Pancreas (tissue), 10 donors: ENCODE results near the gene SCLY. TPM values are rescaled to one million over a fixed set of nuclear protein-coding genes. Genes with fewer than 3 reads are reported as not detected.

Experiments used
- ATAC-seq, 4 donors: fragments of 200-7000 bp; cut with Tn5 transposase; one replicate each; pipeline versions ENCODE4 v1.8.0 to v1.9.1; 2020; ENCODE audit warnings: mild to moderate bottlenecking in 4 of 4, moderate library complexity in 4 of 4
- DNase-seq, 6 donors: peaks; one replicate each; pipeline ENCODE4 v3.0.0-alpha.2; 2020
- FAIRE-seq: peaks from 2 replicates; lab custom pipeline; 2012; peaks lifted over from hg19 to GRCh38; lab: Jason Lieb, UNC
- H3K27ac ChIP-seq, 4 donors: fragments of 200-600 bp; sonication (generic); 1 replicate in 3 of 4; 2 replicates in 1 of 4; pipeline versions ENCODE4 v1.5.0 to v1.8.0; 2020
- H3K27me3 ChIP-seq, 4 donors: fragments of 200-600 bp; one replicate each; pipeline ENCODE4 v1.8.0; 2021
- H3K36me3 ChIP-seq, 3 donors: fragments of 200-600 bp; sonication (generic) in 1 of 3; one replicate each; pipeline versions ENCODE4 v1.5.0 to v1.8.0; 2020 to 2021
- H3K4me1 ChIP-seq, 3 donors: fragments of 200-600 bp; one replicate each; pipeline ENCODE4 v1.8.0; 2021
- H3K4me3 ChIP-seq, 4 donors: fragments of 200-600 bp; sonication (generic) in 2 of 4; one replicate each; pipeline versions ENCODE4 v1.5.0 to v1.8.0; 2020 to 2021
- H3K9me3 ChIP-seq, 4 donors: fragments of 200-600 bp; one replicate each; pipeline ENCODE4 v1.8.0; 2021
- WGBS, 2 donors: extraction: QIAGEN DNeasy Blood & Tissue Kit; methylation state at CpG; one replicate each; pipeline ENCODE4 v1.1.7; 2013; 5-methylcytosine and 5-hydroxymethylcytosine counted together
- intact Hi-C, 3 donors: fragments of 100-400 bp; cut with DNase I; formaldehyde crosslinking; loops; one replicate each; pipeline versions ENCODE4 v1.11.1 to v1.14.2; 2022
- polyA plus RNA-seq, 2 donors: library from polyadenylated mRNA; stranded (reverse); fragments of 200-250 nt; gene quantifications; one replicate each; pipeline ENCODE4 v1.2.3, GENCODE V29; 2013
- total RNA-seq, 6 donors: library from RNA; stranded (reverse); fragmentation: NEBNext Ultra II Directional in 4 of 6; extraction: Animal tissue kit (Norgen Biotek cat#: 25700) in 4 of 6; gene quantifications; one replicate each; pipeline versions ENCODE4 v1.2.1 to v1.2.4, GENCODE V29; 2021 to 2023
- TF ChIP-seq, protein P1 (sequence below), 4 donors: fragments of 200-600 bp; sonication (generic) in 3 of 4; IDR thresholded peaks; one replicate each; pipeline versions ENCODE4 v1.5.0 to v1.8.0; 2021; ENCODE audit warnings: antibody characterized with exemption in 4 of 4
- donor health status: healthy with polysubstance abuse.
- donor health status: DM: no; HTN: no; CAD: no; lungs with moderate emphysema.
- donor health status: DM: no; HTN: no; CAD: no.
- donor health status: control.
- donor health status: control.
- donor health status: Bipolar disorder and iron deficiency.
- donor health status: DM: yes; HTN: yes; CAD: no.
- donor health status: DM: no; HTN: no; CAD: no.
- donor health status: DM: no; HTN: no; CAD: no.
- donor health status: DM: yes; HTN: yes; CAD: no.

Gene SCLY
- total and polyA plus RNA-seq, 8 donors = 13.8 to 33.5 (median 22.3) TPM

DNA sequence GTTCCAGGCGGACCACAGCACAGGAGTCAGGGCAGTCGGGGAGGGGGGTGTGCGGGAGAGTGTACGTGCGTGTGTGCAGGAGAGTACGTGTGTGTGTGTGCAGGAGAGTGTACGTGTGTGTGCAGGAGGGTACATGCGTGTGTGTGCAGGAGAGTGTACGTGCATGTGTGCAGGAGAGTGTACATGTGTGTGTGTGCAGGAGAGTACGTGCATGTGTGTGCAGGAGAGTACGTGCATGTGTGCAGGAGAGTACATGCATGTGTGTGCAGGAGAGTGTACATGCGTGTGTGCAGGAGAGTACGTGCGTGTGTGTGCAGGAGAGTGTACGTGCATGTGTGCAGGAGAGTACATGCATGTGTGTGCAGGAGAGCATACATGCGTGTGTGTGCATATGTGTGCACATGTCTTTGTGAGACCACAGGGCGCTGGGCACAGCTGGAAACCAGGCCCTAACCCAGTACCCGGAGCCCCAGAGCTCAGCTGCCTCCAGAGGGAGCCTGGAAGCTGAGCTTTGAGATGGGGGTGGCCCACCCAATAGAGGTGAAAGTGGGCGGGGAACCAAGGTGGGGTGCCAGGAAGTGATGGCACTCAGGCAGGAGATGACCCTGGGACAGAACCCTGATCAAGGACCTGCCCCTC lies 63.8 kb downstream of the SCLY start:
- Histone ChIP-seq H3K9me3 (no peaks in the 10 kb centered on the region), H3K27me3 (no peaks in the 10 kb centered on the region), H3K4me3 (no peak overlapping the region), H3K36me3 (no peaks in the 10 kb centered on the region), H3K27ac (no peak overlapping the region), H3K4me1 (no peaks in the 10 kb centered on the region)
- TF ChIP-seq, protein P1, sequence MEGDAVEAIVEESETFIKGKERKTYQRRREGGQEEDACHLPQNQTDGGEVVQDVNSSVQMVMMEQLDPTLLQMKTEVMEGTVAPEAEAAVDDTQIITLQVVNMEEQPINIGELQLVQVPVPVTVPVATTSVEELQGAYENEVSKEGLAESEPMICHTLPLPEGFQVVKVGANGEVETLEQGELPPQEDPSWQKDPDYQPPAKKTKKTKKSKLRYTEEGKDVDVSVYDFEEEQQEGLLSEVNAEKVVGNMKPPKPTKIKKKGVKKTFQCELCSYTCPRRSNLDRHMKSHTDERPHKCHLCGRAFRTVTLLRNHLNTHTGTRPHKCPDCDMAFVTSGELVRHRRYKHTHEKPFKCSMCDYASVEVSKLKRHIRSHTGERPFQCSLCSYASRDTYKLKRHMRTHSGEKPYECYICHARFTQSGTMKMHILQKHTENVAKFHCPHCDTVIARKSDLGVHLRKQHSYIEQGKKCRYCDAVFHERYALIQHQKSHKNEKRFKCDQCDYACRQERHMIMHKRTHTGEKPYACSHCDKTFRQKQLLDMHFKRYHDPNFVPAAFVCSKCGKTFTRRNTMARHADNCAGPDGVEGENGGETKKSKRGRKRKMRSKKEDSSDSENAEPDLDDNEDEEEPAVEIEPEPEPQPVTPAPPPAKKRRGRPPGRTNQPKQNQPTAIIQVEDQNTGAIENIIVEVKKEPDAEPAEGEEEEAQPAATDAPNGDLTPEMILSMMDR (IDR thresholded peaks at IDR 0.05) = no peak
- 90 to 95% methylated on average over 19 of the region's 19 CpGs for WGBS, 2 donors
- ATAC-seq = no peak
- peak in 1 of 6 donors; percentile 36 for DNase-seq
- FAIRE-seq = no peak
- intact Hi-C loops = no loop called here

DNA sequence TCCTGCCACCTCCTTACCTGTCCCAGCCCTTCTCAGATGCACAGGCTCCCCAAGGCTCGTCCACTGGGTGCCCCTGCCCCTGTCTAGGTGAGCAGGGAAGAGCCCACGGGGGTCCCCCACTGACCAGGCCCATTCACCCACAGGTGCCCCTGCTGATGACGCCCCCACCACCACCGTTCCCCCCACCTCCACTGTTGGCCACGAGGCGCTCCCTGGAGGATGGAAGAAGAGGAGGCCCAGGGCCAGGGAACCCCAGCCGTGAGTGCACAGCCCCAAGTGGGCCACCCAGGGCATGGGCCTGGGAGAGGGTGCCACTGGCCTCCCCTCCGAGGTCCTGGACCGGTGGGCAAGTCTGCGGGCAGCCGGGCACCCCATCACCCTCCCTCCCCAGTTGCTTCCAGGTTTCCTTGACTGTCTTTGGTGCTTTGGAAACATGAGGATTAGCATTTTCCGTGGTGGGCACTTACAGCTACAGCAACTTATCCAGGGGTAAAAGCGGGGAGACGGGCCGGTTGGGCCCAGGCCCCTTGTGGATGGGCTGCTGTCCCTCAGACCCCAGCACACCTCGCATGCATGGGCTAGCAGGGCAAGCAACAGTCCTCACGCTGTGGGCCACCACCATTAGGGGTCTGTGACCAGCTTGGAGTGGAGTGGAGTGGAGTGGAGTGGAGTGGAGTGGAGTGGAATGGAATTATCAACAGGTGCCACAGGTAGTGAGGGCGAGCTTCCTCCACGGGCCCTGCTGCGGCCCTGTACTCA lies 64.5 kb downstream of the SCLY start:
- TF ChIP-seq, protein P1 (IDR thresholded peaks at IDR 0.05) = no peak
- ATAC-seq = no peak
- 90 to 96% methylated on average over 19 to 20 of the region's 20 CpGs for WGBS, 2 donors
- Histone ChIP-seq H3K36me3 (no peaks in the 10 kb centered on the region), H3K27ac (no peak overlapping the region), H3K4me1 (no peaks in the 10 kb centered on the region), H3K9me3 (no peaks in the 10 kb centered on the region), H3K27me3 (no peaks in the 10 kb centered on the region), H3K4me3 (no peak overlapping the region)
- DNase-seq = peak in 2 of 6 donors; percentile 17 to 47
- intact Hi-C loops = no loop called here
- FAIRE-seq = no peak

DNA sequence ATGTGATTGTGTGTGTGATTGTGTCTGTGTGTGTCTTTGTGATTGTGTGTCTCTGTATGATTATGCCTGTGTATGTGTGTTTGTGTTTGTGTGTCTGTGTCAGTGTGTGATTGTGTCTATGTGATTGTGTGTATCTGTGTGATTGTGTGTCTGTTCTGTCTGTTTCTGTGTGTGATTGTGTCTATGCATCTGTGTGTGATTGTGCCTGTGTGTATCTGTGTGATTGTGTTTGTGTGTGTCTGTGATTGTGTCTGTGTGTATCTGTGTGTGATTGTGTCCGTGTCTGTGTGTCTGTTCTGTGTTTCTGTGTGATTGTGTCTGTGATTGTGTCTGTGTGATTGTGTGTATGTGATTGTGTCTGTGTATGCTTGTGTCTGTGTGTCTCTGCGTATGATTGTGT lies 65.5 kb downstream of the SCLY start:
- FAIRE-seq = no peak
- intact Hi-C loops = no loop called here
- Histone ChIP-seq H3K36me3 (no peaks in the 10 kb centered on the region), H3K27me3 (no peaks in the 10 kb centered on the region), H3K27ac (no peak overlapping the region), H3K9me3 (no peaks in the 10 kb centered on the region), H3K4me3 (no peak overlapping the region), H3K4me1 (no peaks in the 10 kb centered on the region)
- DNase-seq = no peak
- ATAC-seq = no peak
- TF ChIP-seq, protein P1 (IDR thresholded peaks at IDR 0.05) = no peak
- 92 to 96% methylated on average over 2 of the region's 2 CpGs for WGBS, 2 donors

DNA sequence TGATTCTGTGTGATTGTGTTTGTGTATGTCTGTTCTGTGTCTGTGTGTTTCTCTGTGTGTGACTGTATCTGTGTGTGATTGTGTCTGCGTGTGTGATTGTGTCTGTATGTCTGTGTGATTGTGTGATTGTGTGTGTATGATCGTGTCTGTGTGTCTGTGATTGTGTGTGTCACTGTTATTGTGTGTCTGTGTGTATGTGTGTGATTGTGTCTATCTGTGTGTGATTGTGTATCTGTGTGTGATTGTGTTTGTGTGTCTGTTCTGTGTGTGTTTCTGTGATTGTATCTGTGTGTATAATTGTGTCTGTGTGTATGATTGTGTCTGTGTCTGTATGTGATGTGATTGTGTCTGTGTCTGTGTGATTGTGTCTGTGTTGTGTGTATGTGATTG lies 66.0 kb downstream of the SCLY start:
- TF ChIP-seq, protein P1 (IDR thresholded peaks at IDR 0.05) = no peak

More for the DNA sequence above, 66.0 kb downstream of the SCLY start:
- H3K4me3 ChIP-seq = no peak overlapping the region
- ATAC-seq (no peak), DNase-seq (no peak), FAIRE-seq (no peak)
- intact Hi-C loops = no loop called here
- H3K27ac ChIP-seq = no peak overlapping the region
- H3K36me3 ChIP-seq = no peaks in the 10 kb centered on the region
- no peaks in the 10 kb centered on the region for H3K4me1 ChIP-seq
- 84 to 93% methylated on average over 2 of the region's 2 CpGs for WGBS, 2 donors
- no peaks in the 10 kb centered on the region for H3K27me3 ChIP-seq
- no peaks in the 10 kb centered on the region for H3K9me3 ChIP-seq
